Gastrocnemius medialis (tissue), 4 donors: ENCODE data around the gene TMEM115. TPM values are rescaled to one million over a fixed set of nuclear protein-coding genes. Genes with fewer than 3 reads are reported as not detected.

ENCODE experiments used
- ATAC-seq, 2 donors: fragments of 150-250 bp; one replicate each; pipeline ENCODE4 v1.9.1; 2016
- DNase-seq, 2 donors: peaks; one replicate each; pipeline ENCODE4 v3.0.0-alpha.2; 2019
- H3K27ac ChIP-seq, 4 donors: fragments of 200-600 bp; sonication (generic); 1 replicate in 1 of 4; 2 replicates in 3 of 4; pipeline ENCODE4 v1.5.1; 2016 to 2018; ENCODE audit warnings: mild to moderate bottlenecking in 2 of 4, moderate library complexity in 1 of 4
- H3K27me3 ChIP-seq, 3 donors: fragments of 200-600 bp; sonication (generic) in 2 of 3; 1 replicate in 1 of 3; 2 replicates in 2 of 3; pipeline versions ENCODE4 v1.5.1 to v1.6.0; 2016 to 2019; ENCODE audit warnings: mild to moderate bottlenecking in 1 of 3, moderate library complexity in 1 of 3
- H3K36me3 ChIP-seq, 2 donors: fragments of 200-600 bp; sonication (generic) in 1 of 2; one replicate each; pipeline ENCODE4 v1.5.1; 2017 to 2018
- H3K4me1 ChIP-seq, 2 donors: fragments of 200-600 bp; sonication (generic) in 1 of 2; one replicate each; pipeline ENCODE4 v1.5.1; 2016 to 2017; ENCODE audit warnings: mild to moderate bottlenecking in 2 of 2
- H3K4me3 ChIP-seq, 4 donors: fragments of 200-600 bp; sonication (generic) in 3 of 4; 1 replicate in 1 of 4; 2 replicates in 3 of 4; pipeline ENCODE4 v1.5.1; 2016 to 2019; ENCODE audit warnings: mild to moderate bottlenecking in 2 of 4
- H3K9me3 ChIP-seq, 3 donors: fragments of 200-600 bp; sonication (generic) in 2 of 3; 1 replicate in 1 of 3; 2 replicates in 2 of 3; pipeline ENCODE4 v1.5.1; 2016 to 2019
- POLR2A ChIP-seq, 2 donors: fragments of 450-650 bp; IDR thresholded peaks; one replicate each; pipeline ENCODE4 v1.6.1; 2017; ENCODE audit warnings: antibody characterized with exemption in 2 of 2, mild to moderate bottlenecking in 2 of 2, moderate library complexity in 2 of 2
- in situ Hi-C, 4 donors: fragments of 200-750 bp; cut with MboI; loops; one replicate each; pipeline versions ENCODE4 v1.15.0 to v1.8.0; 2017; ENCODE audit warnings: low sequenced_read_pairs in 4 of 4
- intact Hi-C: fragments of 100-400 bp; cut with DNase I; formaldehyde crosslinking; loops from one replicate; pipeline ENCODE4 v1.15.1; 2023; ENCODE audit warnings: low total_unique reads
- total RNA-seq, 4 donors: library from RNA; depleted of rRNA; stranded (reverse); fragments of >200 nt; gene quantifications; one replicate each; pipeline versions ENCODE4 v1.1.0 to v1.2.3, GENCODE V29; 2016
- TF ChIP-seq, protein P1 (sequence below), 5 experiments: fragments of 450-650 bp in 3 of 5; fragments of 200-600 bp in 2 of 5; sonication (generic) in 2 of 5; IDR thresholded peaks in 4 of 5; conservative IDR thresholded peaks in 1 of 5; 1 replicate in 4 of 5; 2 replicates in 1 of 5; pipeline ENCODE4 v1.5.1; 2016 to 2019; ENCODE audit warnings: antibody characterized with exemption in 5 of 5, mild to moderate bottlenecking in 3 of 5, moderate library complexity in 3 of 5

Gene TMEM115, protein sequence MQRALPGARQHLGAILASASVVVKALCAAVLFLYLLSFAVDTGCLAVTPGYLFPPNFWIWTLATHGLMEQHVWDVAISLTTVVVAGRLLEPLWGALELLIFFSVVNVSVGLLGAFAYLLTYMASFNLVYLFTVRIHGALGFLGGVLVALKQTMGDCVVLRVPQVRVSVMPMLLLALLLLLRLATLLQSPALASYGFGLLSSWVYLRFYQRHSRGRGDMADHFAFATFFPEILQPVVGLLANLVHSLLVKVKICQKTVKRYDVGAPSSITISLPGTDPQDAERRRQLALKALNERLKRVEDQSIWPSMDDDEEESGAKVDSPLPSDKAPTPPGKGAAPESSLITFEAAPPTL
- 10 to 100 TPM; 26.9 to 57.8 (median 42.3) TPM for total RNA-seq

DNA sequence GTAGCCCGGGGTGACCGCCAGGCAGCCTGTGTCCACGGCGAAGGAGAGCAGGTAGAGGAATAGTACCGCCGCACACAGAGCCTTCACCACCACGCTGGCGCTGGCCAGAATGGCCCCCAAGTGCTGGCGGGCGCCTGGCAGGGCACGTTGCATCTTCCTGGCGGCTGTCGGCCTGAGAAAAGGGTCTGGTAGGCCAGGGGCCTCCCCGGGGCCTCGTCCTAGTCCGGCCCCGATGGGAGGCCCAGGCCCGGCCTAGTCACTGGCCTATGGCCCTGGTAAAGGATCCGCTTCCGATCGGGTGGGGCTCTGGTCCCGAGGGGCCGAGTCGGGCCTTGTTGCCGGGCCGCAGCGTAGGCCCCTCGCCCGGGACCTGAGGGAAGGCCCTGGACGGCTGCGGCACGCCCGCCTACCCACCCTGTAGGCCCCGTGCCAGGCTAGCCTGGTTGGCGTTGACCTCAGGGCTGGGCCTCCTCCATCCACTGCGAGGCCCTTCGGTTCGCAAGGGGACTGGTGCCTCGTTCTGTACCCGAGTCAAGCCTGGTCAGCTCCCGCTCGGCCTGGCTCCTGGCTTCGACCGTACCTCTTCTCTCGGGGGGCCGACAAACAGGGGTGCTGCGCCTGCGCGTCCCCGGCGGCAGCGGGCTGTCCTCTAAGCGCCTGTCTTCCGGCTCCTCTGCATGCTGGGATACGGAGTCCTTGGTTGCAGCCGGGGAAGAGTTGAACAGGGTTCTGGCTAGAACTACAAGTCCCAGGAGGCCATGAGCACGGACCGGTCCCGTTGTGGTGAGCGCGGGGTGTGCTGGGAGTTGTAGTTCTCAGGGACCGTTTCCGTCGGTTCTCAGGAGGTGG is at the start of gene TMEM115:
TMEM115 (minus strand) TSS at position 611 of the 849 bp plus-strand sequence; CDS start at position 153, 458 bp downstream.
- DNase-seq (peak; percentile 99), ATAC-seq (peak; percentile 97 to 99)
- Histone ChIP-seq H3K9me3 (no peaks in the 10 kb centered on the region), H3K4me1 (peaks cover 40 to 43% of the 10 kb centered on the region in 2 donors), H3K4me3 (peak within 1 kb of the TSS; percentile 79 to 99 (median 82)), H3K27ac (peak within 1 kb of the TSS; percentile 93 to 97 (median 94)), H3K27me3 (no peaks in the 10 kb centered on the region), H3K36me3 (peaks cover 0 to 28% of the 10 kb centered on the region in 2 donors)
- in situ Hi-C loops (loop anchor here in 1 of 4 donors (25.0 kb wide), 1 partner anchor 178 kb away; no protein-coding TSS in a partner anchor), intact Hi-C loops (loop anchor here (5.0 to 10.0 kb wide), 3 partner anchors 208 to 1036 kb away; partner anchors contain the start of genes C3orf18, CISH, HEMK1 and RBM15B)
- TF ChIP-seq, protein P1, sequence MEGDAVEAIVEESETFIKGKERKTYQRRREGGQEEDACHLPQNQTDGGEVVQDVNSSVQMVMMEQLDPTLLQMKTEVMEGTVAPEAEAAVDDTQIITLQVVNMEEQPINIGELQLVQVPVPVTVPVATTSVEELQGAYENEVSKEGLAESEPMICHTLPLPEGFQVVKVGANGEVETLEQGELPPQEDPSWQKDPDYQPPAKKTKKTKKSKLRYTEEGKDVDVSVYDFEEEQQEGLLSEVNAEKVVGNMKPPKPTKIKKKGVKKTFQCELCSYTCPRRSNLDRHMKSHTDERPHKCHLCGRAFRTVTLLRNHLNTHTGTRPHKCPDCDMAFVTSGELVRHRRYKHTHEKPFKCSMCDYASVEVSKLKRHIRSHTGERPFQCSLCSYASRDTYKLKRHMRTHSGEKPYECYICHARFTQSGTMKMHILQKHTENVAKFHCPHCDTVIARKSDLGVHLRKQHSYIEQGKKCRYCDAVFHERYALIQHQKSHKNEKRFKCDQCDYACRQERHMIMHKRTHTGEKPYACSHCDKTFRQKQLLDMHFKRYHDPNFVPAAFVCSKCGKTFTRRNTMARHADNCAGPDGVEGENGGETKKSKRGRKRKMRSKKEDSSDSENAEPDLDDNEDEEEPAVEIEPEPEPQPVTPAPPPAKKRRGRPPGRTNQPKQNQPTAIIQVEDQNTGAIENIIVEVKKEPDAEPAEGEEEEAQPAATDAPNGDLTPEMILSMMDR (IDR thresholded peaks at IDR 0.05 in 4 of 5, conservative IDR thresholded peaks at IDR 0.05 in 1 of 5), result no peak
- TF ChIP-seq POLR2A (IDR thresholded peaks at IDR 0.05), result peak; percentile 75 to 79

DNA sequence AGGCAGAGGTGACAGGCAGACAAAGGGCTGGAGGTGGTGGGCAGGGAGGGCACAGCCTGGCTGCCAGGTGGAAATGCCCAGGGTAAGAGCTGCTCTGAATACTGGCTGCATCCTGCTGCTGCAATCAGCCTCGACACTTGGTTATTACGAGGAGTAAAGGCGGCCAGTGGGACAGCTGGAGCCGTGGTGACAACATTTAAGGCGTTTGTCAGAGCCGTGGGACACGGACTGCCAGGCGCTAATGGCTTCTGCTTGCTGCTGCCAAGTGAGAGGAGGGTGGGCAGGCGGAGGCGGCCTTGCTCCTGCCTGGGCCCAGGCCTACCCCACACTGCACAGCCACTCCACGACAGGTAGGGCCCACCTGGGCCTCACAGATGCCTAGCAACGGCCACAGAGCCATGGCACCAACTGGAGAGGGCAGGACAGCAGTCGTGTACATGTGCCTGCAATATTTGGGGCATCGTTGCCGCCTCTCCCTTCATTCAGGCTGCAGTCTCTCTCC is 49.2 kb upstream of the TMEM115 start:
- TF ChIP-seq POLR2A (IDR thresholded peaks at IDR 0.05), result no peak
- TF ChIP-seq, protein P1 (IDR thresholded peaks at IDR 0.05 in 4 of 5, conservative IDR thresholded peaks at IDR 0.05 in 1 of 5), result no peak
- H3K4me3 ChIP-seq, result no peak overlapping the region
- H3K27ac ChIP-seq, result no peak overlapping the region
- no peaks in the 10 kb centered on the region for H3K9me3 ChIP-seq
- intact Hi-C loops (no loop called here), in situ Hi-C loops (no loop called here)
- no peaks in the 10 kb centered on the region for H3K4me1 ChIP-seq
- no peak for DNase-seq
- no peaks in the 10 kb centered on the region for H3K36me3 ChIP-seq
- ATAC-seq, result no peak
- no peaks in the 10 kb centered on the region for H3K27me3 ChIP-seq

DNA sequence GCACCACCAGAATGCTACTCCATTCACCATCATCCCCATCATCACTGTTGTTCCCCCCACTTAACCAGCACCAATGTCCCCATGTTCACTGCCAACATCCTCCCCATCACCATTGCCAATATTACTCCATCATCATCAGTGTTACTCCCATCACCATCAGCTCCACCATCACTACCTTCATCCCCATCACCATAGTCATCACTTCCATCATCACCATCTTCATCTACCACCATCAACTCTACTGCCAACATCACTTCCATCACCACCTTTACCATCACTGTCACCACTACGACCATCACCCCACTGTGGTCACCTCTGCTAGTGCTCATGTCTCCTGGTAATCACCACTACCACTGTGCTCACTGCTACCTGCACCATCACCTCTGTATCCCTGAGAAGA is 47.2 kb upstream of the TMEM115 start:
- in situ Hi-C loops, result no loop called here
- Histone ChIP-seq H3K4me1 (no peaks in the 10 kb centered on the region), H3K36me3 (no peaks in the 10 kb centered on the region), H3K9me3 (no peaks in the 10 kb centered on the region), H3K4me3 (no peak overlapping the region), H3K27ac (no peak overlapping the region), H3K27me3 (no peaks in the 10 kb centered on the region)
- intact Hi-C loops, result no loop called here
- no peak for DNase-seq
- no peak for ATAC-seq
- no peak for TF ChIP-seq POLR2A (IDR thresholded peaks at IDR 0.05)
- TF ChIP-seq, protein P1 (IDR thresholded peaks at IDR 0.05 in 4 of 5, conservative IDR thresholded peaks at IDR 0.05 in 1 of 5), result no peak

DNA sequence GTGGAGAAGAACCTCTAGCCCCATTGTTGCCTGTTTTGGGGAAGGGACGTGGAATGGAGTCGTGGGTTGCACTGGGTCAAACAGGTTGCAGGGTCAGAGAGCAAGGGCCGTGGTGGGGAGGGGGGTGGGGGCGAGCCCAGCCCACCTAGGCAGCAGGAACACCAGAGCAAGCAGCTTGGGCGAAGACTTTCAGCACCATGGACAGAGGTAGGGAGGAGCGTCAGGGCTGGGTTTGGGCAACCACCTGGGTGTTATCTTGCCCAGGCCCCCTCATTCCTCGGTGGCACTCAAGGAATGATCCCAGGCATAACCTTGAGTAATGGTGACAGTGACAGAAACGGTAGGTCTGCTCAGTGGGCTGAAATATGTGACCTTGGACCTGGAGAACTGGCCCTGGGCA is 45.9 kb upstream of the TMEM115 start:
- TF ChIP-seq, protein P1 (IDR thresholded peaks at IDR 0.05 in 4 of 5, conservative IDR thresholded peaks at IDR 0.05 in 1 of 5), result no peak
- TF ChIP-seq POLR2A (IDR thresholded peaks at IDR 0.05), result no peak
- intact Hi-C loops (no loop called here), in situ Hi-C loops (no loop called here)
- Histone ChIP-seq H3K36me3 (no peaks in the 10 kb centered on the region), H3K4me3 (no peak overlapping the region), H3K27me3 (no peaks in the 10 kb centered on the region), H3K4me1 (no peaks in the 10 kb centered on the region), H3K9me3 (no peaks in the 10 kb centered on the region), H3K27ac (no peak overlapping the region)
- DNase-seq, result no peak
- ATAC-seq, result no peak
